A673 (cell line): ENCODE results near the gene RELL2.

Source experiments
- CTCF ChIP-seq: fragments of 300-800, 200-600 bp; sonication (generic); conservative IDR thresholded peaks from 2 replicates; pipeline ENCODE4 v1.5.1; 2017; ENCODE audit warnings: low read depth, mild to moderate bottlenecking, antibody characterized with exemption, low read length, moderate library complexity, mixed read lengths
- EZH2 ChIP-seq: fragments of 200-600 bp; sonication (generic); IDR thresholded peaks from 2 replicates; pipeline ENCODE4 v1.6.1; 2017; ENCODE audit warnings: borderline replicate concordance, low read depth, mild to moderate bottlenecking, mixed read lengths, antibody characterized with exemption, low read length; ENCODE audit not compliant: poor library complexity, severe bottlenecking

DNA sequence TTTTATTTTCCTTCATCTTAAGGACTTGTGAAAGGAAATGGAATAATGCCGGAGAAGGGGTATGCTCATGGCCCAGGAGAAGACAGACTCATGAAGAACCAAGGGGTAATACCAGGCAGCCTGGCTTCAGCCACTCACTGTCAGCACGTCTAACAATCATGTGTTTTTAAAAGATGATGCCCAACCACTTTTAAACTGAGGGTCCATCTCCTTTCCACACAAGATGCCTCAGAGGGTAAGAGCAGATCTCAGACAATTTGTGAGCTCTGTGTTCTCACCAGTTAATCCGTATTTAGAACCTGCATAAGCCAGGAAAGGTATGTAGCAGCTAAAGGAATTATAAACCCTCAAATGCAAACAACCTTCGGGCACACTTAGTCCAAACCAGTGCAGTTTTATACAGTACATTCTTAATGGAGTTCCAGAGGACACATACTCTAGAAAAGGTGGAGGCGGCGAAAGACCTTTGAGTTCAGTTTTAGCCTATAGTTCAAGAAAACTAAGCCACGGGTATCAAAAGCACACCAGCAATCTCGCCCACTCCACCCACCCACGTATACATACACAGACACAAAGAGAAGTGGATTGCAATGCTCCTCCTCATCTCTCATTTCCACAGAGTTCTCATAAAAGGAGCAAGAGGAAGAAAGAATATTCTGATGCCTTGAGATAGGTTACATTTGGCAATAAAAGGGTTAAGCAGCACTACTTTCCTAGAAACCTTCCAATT, 20.6 kb upstream of the RELL2 start:
- TF ChIP-seq EZH2, result no peak
- TF ChIP-seq CTCF, result no peak
